Activated CD8-positive, alpha-beta memory T cell treated with anti-CD3 and anti-CD28 coated beads, Interleukin-2, amount 10 ng/mL, durations not matched to agents 7 days and 5 days (primary cell): ENCODE measurements around the gene EPHB1. TPM values are rescaled to one million over a fixed set of nuclear protein-coding genes. Genes with fewer than 3 reads are reported as not detected.

ENCODE experiments used
- ATAC-seq: fragments of 150-1000 bp; cut with Tn5 transposase; one replicate; pipeline ENCODE4 v1.10.0; 2021; ENCODE audit warnings: moderate library complexity
- CTCF ChIA-PET: fragments of 350-600 bp; sonication (Branson Sonifier 250); formaldehyde crosslinking; loops from one replicate; lab custom pipeline; 2021; ENCODE audit warnings: antibody characterized with exemption; lab: Charles Lee
- DNase-seq: peaks from one replicate; pipeline ENCODE4 v3.0.0-alpha.2; 2020
- H3K27ac Mint-ChIP-seq: one replicate; pipeline ENCODE4 v1.8.0; 2021; ENCODE audit warnings: mild to moderate bottlenecking, mixed read lengths
- H3K27me3 Mint-ChIP-seq: one replicate; pipeline ENCODE4 v1.8.0; 2021; ENCODE audit warnings: mixed read lengths
- H3K36me3 Mint-ChIP-seq: one replicate; pipeline ENCODE4 v1.8.0; 2021; ENCODE audit warnings: mild to moderate bottlenecking, mixed read lengths
- H3K4me1 Mint-ChIP-seq: one replicate; pipeline ENCODE4 v1.8.0; 2021; ENCODE audit warnings: mixed read lengths
- H3K4me3 Mint-ChIP-seq: one replicate; pipeline ENCODE4 v1.8.0; 2021; ENCODE audit warnings: mild to moderate bottlenecking, moderate library complexity, mixed read lengths
- H3K9me3 Mint-ChIP-seq: one replicate; pipeline ENCODE4 v1.8.0; 2022; ENCODE audit warnings: low read depth, mixed read lengths
- total RNA-seq, 2 experiments: library from RNA; stranded (reverse); gene quantifications; one replicate each; pipeline ENCODE4 v1.2.3, GENCODE V29; 2021

Gene EPHB1
- total RNA-seq, 2 experiments from 2014 or later = 0.35 to 2.2 TPM

GRCh38 chr3:135141672-135142071 lies 346.6 kb downstream of the EPHB1 start:
- peaks cover 37% of the 10 kb centered on the region for H3K4me1 Mint-ChIP-seq
- no peak overlapping the region for H3K4me3 Mint-ChIP-seq
- DNase-seq (no peak), ATAC-seq (no peak)
- peaks cover 2% of the 10 kb centered on the region for H3K27me3 Mint-ChIP-seq
- CTCF ChIA-PET = interaction anchor here (1.0 kb wide), 1 partner anchor 289 kb away, joined by 4 read pairs; no protein-coding TSS in a partner anchor
- H3K36me3 Mint-ChIP-seq = no peaks in the 10 kb centered on the region
- H3K9me3 Mint-ChIP-seq = no peaks in the 10 kb centered on the region
- H3K27ac Mint-ChIP-seq = no peak overlapping the region

DNA sequence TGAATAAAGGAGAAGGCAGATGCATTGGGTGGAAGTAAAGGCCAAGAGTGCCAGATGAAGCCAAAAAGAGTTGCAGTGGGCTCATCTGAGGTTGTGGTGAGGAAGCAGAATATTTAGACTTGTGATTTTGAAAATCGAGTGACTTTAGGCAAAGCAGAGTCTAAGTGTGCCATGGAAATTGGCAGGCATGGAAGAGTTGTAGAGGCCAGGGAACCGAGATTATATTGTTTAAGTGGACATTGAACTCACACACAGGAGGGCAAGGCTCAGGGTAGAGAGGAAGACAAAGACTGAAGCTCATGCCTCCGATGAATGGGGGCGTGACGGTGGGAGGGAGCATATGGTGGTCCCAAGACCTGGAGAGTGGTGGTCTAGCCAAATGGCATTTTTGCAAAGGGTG lies 347.5 kb downstream of the EPHB1 start:
- Mint-ChIP-seq H3K27me3 (peaks cover 2% of the 10 kb centered on the region), H3K4me3 (no peak overlapping the region), H3K9me3 (no peaks in the 10 kb centered on the region), H3K36me3 (no peaks in the 10 kb centered on the region), H3K4me1 (peaks cover 28% of the 10 kb centered on the region), H3K27ac (no peak overlapping the region)
- ATAC-seq (no peak), DNase-seq (no peak)
- CTCF ChIA-PET = interaction anchor here (1.0 kb wide), 1 partner anchor 290 kb away, joined by 4 read pairs; no protein-coding TSS in a partner anchor

DNA sequence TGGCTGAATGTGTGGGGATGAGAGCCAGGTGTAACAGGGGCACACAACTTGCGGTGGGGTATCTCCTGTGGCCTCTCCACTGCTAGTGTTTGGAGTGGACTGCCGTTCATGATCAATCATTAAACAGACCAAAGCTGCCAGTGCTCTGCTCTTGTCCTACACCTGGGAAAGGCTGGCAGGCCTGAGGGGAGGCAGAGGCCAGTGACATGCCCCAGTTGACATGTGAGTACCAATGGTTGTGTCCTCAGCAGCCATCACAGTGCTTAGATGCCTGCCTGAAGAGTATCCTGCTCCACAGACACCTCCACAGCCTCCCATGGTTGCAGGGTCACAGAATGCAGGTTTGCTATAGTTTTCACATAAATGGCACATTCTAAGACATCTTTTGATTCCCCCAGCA lies 348.4 kb downstream of the EPHB1 start:
- no peak for DNase-seq
- no peak overlapping the region for H3K27ac Mint-ChIP-seq
- no peak overlapping the region for H3K4me3 Mint-ChIP-seq
- no peaks in the 10 kb centered on the region for H3K36me3 Mint-ChIP-seq
- peaks cover 22% of the 10 kb centered on the region for H3K4me1 Mint-ChIP-seq
- ATAC-seq = no peak
- H3K27me3 Mint-ChIP-seq = peaks cover 3% of the 10 kb centered on the region
- CTCF ChIA-PET = no interaction called here
- H3K9me3 Mint-ChIP-seq = no peaks in the 10 kb centered on the region

GRCh38 chr3:135145581-135145980 lies 350.5 kb downstream of the EPHB1 start:
- H3K4me1 Mint-ChIP-seq = peaks cover 14% of the 10 kb centered on the region
- no peak overlapping the region for H3K4me3 Mint-ChIP-seq
- no peak for ATAC-seq
- no peaks in the 10 kb centered on the region for H3K9me3 Mint-ChIP-seq
- peaks cover 9% of the 10 kb centered on the region for H3K27me3 Mint-ChIP-seq
- DNase-seq = no peak
- CTCF ChIA-PET = no interaction called here
- no peak overlapping the region for H3K27ac Mint-ChIP-seq
- no peaks in the 10 kb centered on the region for H3K36me3 Mint-ChIP-seq

DNA sequence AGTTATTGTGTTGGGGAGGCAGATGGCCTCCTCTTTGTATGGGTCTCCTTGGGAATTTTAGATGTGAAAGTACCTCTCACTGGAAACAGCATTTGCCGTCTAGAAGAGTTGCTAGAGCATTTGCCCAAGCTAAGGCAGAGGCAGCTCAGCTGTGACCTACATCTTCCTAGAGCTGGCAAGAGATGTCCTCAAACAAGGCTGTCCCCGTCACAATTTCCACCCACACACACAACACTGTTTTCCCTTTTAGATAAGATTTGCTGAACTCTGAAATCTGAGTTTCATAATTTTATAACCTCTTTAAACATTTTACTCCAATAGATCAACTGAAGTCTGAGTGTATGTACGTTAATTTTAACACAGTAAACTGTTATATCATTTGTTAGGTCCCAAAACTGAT lies 352.6 kb downstream of the EPHB1 start:
- Mint-ChIP-seq H3K27ac (no peak overlapping the region), H3K4me1 (peaks cover 3% of the 10 kb centered on the region), H3K4me3 (no peak overlapping the region), H3K36me3 (no peaks in the 10 kb centered on the region), H3K9me3 (no peaks in the 10 kb centered on the region), H3K27me3 (peaks cover 9% of the 10 kb centered on the region)
- DNase-seq (no peak), ATAC-seq (no peak)
- CTCF ChIA-PET = no interaction called here

DNA sequence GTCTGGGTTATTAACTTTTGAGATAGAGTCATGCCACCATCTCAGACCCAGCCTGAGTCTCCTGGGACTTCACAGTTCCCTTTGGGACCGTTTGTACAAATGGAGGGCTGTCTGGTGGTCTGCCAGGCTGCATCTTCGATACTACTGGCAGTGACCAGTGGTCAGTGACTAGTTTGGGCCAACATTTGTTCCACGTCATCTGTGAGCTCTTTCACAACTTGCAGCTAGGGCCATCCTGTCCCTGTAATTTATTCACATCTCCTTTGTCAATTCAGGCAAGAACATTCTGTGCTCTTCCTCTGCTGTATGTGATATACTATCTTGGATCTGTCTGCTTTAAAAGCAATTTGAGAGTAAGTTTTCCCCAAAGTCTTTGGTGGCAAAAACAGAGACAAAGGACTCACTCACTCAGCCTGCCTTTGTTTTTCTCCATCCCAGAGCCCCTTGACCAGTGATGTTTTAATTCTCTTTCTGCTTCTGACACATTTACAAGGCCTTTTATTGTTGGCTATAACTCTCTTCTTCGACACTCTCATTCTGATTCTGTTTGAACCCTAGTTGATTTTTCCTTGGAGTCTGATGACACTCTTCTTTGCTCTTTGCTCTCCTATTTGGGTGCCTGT lies 353.4 kb downstream of the EPHB1 start:
- Mint-ChIP-seq H3K4me3 (no peak overlapping the region), H3K9me3 (no peaks in the 10 kb centered on the region), H3K27me3 (peaks cover 11% of the 10 kb centered on the region), H3K4me1 (no peaks in the 10 kb centered on the region), H3K36me3 (no peaks in the 10 kb centered on the region), H3K27ac (no peak overlapping the region)
- DNase-seq (no peak), ATAC-seq (no peak)
- CTCF ChIA-PET = no interaction called here

- no peaks in the 10 kb centered on the region for H3K36me3 Mint-ChIP-seq
- no peak overlapping the region for H3K4me3 Mint-ChIP-seq
- no peak for ATAC-seq
- CTCF ChIA-PET = no interaction called here
- no peak overlapping the region for H3K27ac Mint-ChIP-seq
- no peaks in the 10 kb centered on the region for H3K9me3 Mint-ChIP-seq
- peaks cover 11% of the 10 kb centered on the region for H3K27me3 Mint-ChIP-seq
- no peak for DNase-seq
- no peaks in the 10 kb centered on the region for H3K4me1 Mint-ChIP-seq
Measured at GRCh38 chr3:135149707-135150681, 354.9 kb downstream of the EPHB1 start.

GRCh38 chr3:135154186-135154585 lies 359.1 kb downstream of the EPHB1 start:
- Mint-ChIP-seq H3K36me3 (no peaks in the 10 kb centered on the region), H3K9me3 (no peaks in the 10 kb centered on the region), H3K27ac (no peak overlapping the region), H3K4me1 (no peaks in the 10 kb centered on the region), H3K4me3 (no peak overlapping the region), H3K27me3 (peaks cover 4% of the 10 kb centered on the region)
- no peak for ATAC-seq
- CTCF ChIA-PET = no interaction called here
- DNase-seq = no peak

DNA sequence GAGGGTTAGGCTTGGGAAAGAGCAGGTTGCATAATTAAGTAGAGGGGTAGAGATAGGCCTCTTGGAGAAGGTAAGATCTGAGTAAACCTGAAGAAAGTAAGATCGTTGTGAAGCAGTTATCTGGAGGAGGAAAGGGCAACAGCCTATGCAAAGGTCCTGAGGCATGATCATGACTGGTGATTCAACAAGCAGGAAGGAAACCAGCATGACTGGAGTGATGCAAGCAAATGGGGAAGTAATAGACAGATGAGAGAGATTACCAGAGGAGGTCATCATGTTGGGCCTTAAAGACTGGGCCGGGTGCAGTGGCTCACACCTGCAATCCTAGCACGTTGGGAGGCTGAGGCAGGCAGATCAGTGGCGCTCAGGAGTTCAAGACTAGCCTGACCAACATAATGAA lies 360.2 kb downstream of the EPHB1 start:
- peaks cover 5% of the 10 kb centered on the region for H3K27me3 Mint-ChIP-seq
- H3K4me3 Mint-ChIP-seq = no peak overlapping the region
- no peak for ATAC-seq
- no peaks in the 10 kb centered on the region for H3K4me1 Mint-ChIP-seq
- H3K27ac Mint-ChIP-seq = no peak overlapping the region
- DNase-seq = no peak
- H3K36me3 Mint-ChIP-seq = no peaks in the 10 kb centered on the region
- CTCF ChIA-PET = no interaction called here
- no peaks in the 10 kb centered on the region for H3K9me3 Mint-ChIP-seq

DNA sequence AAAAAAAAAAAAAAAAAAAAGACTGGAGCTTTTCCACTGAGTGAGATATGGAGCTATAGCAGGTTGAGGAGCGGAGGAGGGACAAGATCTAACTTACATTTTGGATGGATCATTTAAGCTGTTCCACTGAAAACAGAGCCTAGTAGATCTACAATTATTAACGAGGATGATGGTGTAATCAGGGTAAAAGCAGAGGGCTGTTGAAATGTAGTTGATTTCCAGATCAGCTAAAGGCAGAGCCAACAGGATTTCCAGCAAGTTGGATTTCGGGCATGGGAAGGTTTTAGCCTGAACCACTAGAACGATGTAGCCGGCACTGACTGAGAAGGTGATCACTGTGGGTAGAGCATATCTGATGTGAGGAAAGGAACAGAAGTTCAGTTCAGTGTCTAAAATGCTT lies 360.7 kb downstream of the EPHB1 start:
- ATAC-seq = no peak
- CTCF ChIA-PET = no interaction called here
- Mint-ChIP-seq H3K4me3 (no peak overlapping the region), H3K36me3 (no peaks in the 10 kb centered on the region), H3K9me3 (no peaks in the 10 kb centered on the region), H3K27me3 (peaks cover 5% of the 10 kb centered on the region), H3K27ac (no peak overlapping the region), H3K4me1 (no peaks in the 10 kb centered on the region)
- no peak for DNase-seq

DNA sequence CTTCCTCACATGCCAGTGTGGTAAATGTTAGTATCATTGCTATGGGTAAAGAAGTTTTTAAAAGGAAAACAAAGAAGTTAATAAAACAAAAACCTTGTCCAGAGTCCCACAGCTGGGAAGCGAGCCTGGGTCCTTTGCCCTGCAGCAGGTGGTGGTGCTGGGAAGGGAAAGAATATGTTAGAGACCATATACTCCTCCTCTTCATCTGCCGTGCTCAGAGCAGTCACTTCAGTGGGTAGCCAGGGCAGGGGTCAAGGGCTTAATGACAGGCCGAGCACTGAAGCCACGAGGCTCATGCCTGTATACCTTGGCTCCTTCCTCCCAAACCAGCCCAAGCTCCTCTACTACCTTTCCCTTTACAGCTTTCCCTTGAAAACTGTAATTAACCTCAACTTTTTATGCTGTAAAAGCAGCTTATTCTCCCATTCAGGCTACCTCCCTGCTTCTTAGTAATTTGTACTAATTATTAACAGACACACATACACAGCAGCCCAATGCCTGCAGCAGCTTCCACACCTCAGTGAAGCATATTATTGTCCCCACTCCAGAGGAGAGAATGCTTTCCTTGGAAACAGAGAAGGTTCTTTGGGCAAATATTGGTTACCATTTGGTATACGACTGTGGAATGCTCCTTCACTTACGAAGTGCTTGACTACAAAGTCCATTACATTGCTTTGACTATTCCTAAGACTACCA lies 362.1 kb downstream of the EPHB1 start:
- no peak overlapping the region for H3K27ac Mint-ChIP-seq
- H3K36me3 Mint-ChIP-seq = no peaks in the 10 kb centered on the region
- H3K27me3 Mint-ChIP-seq = peaks cover 5% of the 10 kb centered on the region
- no peaks in the 10 kb centered on the region for H3K9me3 Mint-ChIP-seq
- DNase-seq (no peak), ATAC-seq (no peak)
- H3K4me1 Mint-ChIP-seq = no peaks in the 10 kb centered on the region
- CTCF ChIA-PET = no interaction called here
- no peak overlapping the region for H3K4me3 Mint-ChIP-seq

DNA sequence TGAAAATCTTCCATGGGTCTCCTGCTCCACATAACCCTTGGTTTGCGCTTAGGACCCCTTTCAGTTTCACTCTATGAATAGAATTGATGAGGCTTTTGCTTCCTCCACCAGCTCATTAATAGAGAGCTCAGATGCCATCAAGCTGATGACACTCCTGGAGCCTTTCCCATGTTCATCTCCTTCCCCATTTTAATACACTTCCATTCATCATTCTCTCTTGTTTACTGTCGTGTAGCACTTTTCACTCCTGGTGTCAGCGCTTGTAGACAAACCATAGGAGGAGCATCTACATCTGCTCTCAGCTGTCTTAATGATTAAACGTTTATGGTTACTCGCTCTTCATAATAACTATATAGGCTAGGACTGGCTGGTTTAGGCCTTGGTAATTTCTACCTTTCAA lies 363.5 kb downstream of the EPHB1 start:
- no peaks in the 10 kb centered on the region for H3K36me3 Mint-ChIP-seq
- no peaks in the 10 kb centered on the region for H3K9me3 Mint-ChIP-seq
- H3K4me1 Mint-ChIP-seq = no peaks in the 10 kb centered on the region
- H3K4me3 Mint-ChIP-seq = no peak overlapping the region
- DNase-seq (no peak), ATAC-seq (no peak)
- no peak overlapping the region for H3K27ac Mint-ChIP-seq
- H3K27me3 Mint-ChIP-seq = peaks cover 3% of the 10 kb centered on the region
- CTCF ChIA-PET = no interaction called here

- Mint-ChIP-seq H3K9me3 (no peaks in the 10 kb centered on the region), H3K36me3 (no peaks in the 10 kb centered on the region), H3K27me3 (peaks cover 3% of the 10 kb centered on the region), H3K4me3 (no peak overlapping the region), H3K4me1 (no peaks in the 10 kb centered on the region), H3K27ac (no peak overlapping the region)
- no peak for ATAC-seq
- DNase-seq = no peak
- CTCF ChIA-PET = no interaction called here
Measured at GRCh38 chr3:135159681-135160247, 364.7 kb downstream of the EPHB1 start.
